GM12892 (cell line): ENCODE results near the gene PREPL.

ENCODE experiments used
- POLR2A ChIP-seq: IDR thresholded peaks from 2 replicates; pipeline ENCODE4 v1.6.1; 2011; ENCODE audit warnings: low read depth, low read length, control low read depth
- POLR2AphosphoS5 ChIP-seq: IDR thresholded peaks from 2 replicates; pipeline ENCODE4 v1.6.1; 2011; ENCODE audit warnings: low read depth, low read length, control low read depth
- TAF1 ChIP-seq: IDR thresholded peaks from 2 replicates; pipeline ENCODE4 v1.6.1; 2011; ENCODE audit warnings: low read depth, mild to moderate bottlenecking, control low read depth, low read length, borderline replicate concordance

DNA sequence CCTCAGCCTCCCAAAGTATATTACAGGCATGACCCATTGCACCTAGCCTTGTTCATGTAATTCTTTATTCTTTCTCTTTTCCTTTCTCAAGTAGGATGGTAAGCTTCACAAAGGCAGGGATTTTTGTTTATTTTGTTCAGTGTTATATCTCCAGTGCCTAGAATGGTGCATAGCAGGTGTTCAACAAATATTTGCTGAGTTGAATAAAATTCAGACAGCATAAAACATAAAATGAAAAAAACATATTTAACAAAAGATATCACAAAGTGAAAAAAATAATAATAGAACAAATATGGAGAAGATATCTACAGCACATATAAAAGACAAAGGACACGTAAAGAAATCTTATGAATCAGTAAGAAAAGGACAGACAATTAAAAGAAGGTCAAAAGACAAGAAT, 8.8 kb downstream of the PREPL start:
- TF ChIP-seq POLR2AphosphoS5, result no peak
- no peak for TF ChIP-seq POLR2A
- no peak for TF ChIP-seq TAF1
